HG02759 (cell line): ENCODE measurements around the gene CCDC69.
A peak's percentile ranks its signal among the peaks of the same experiment; 100 is the strongest.
"Not testable (repeated sequence)": the region's sequence is repeated elsewhere in the genome, so short reads cannot be mapped to it uniquely, and the experiment has no call there.

Source experiments
- ATAC-seq: cut with Tn5 transposase; IDR thresholded peaks from one replicate; pipeline ENCODE4 v1.9.1; 2021; ENCODE audit warnings: mild to moderate bottlenecking, moderate library complexity; ENCODE audit not compliant: unreplicated experiment

Gene CCDC69

GRCh38 chr5:151248651-151249050 is 24.8 kb upstream of the CCDC69 start:
- ATAC-seq, result no peak

- ATAC-seq, result no peak
Measured at GRCh38 chr5:151245680-151246219, 21.9 kb upstream of the CCDC69 start.

GRCh38 chr5:151244206-151244605 is 20.3 kb upstream of the CCDC69 start:
- ATAC-seq, result no peak

- ATAC-seq, result no peak
Measured at GRCh38 chr5:151243564-151243963, 19.7 kb upstream of the CCDC69 start.

GRCh38 chr5:151243127-151243526 is 19.2 kb upstream of the CCDC69 start:
- ATAC-seq, result no peak

GRCh38 chr5:151240924-151241635 is 17.2 kb upstream of the CCDC69 start:
- ATAC-seq, result no peak

- not testable (repeated sequence) for ATAC-seq
Measured at GRCh38 chr5:151240268-151240835, 16.5 kb upstream of the CCDC69 start.

GRCh38 chr5:151239237-151239861 is 15.5 kb upstream of the CCDC69 start:
- ATAC-seq, result no peak

GRCh38 chr5:151238303-151238741 is 14.4 kb upstream of the CCDC69 start:
- ATAC-seq, result peak; percentile 43

- ATAC-seq, result no peak
Measured at GRCh38 chr5:151237685-151238084, 13.8 kb upstream of the CCDC69 start.

GRCh38 chr5:151236888-151237287 is 13.0 kb upstream of the CCDC69 start:
- ATAC-seq, result no peak

- ATAC-seq, result not testable (repeated sequence)
Measured at GRCh38 chr5:151235239-151235571, 11.3 kb upstream of the CCDC69 start.

GRCh38 chr5:151234476-151235238 is 10.8 kb upstream of the CCDC69 start:
- peak; percentile 71 for ATAC-seq

- ATAC-seq, result peak; percentile 55
Measured at GRCh38 chr5:151233616-151234085, 9.8 kb upstream of the CCDC69 start.

GRCh38 chr5:151231359-151231758 is 7.5 kb upstream of the CCDC69 start:
- no peak for ATAC-seq

- ATAC-seq, result no peak
Measured at GRCh38 chr5:151230048-151230680, 6.3 kb upstream of the CCDC69 start.

GRCh38 chr5:151228986-151229385 is 5.1 kb upstream of the CCDC69 start:
- no peak for ATAC-seq

- ATAC-seq, result no peak
Measured at GRCh38 chr5:151227918-151228447, 4.1 kb upstream of the CCDC69 start.

GRCh38 chr5:151225475-151225874 is 1.6 kb upstream of the CCDC69 start:
- no peak for ATAC-seq

GRCh38 chr5:151225071-151225470 is 1.2 kb upstream of the CCDC69 start:
- no peak for ATAC-seq
